AG09319 (cell line): ENCODE data around the gene KCNJ9.

Experiments
- DNase-seq: peaks from one replicate; pipeline ENCODE4 v3.0.0-alpha.2; 2010; ENCODE audit warnings: low read depth; ENCODE audit errors: extremely low read depth
- CTCF ChIP-seq: IDR thresholded peaks from 2 replicates; pipeline ENCODE4 v1.5.1; 2011; ENCODE audit warnings: low read depth, mild to moderate bottlenecking, inconsistent platforms, low read length, moderate library complexity

The KCNJ9 gene

GRCh38 chr1:160074865-160075264, 6.5 kb upstream of the KCNJ9 start:
- TF ChIP-seq CTCF, result no peak
- no peak for DNase-seq

- no peak for TF ChIP-seq CTCF
- DNase-seq, result no peak
These were observed 5.5 kb upstream of the KCNJ9 start for GRCh38 chr1:160075836-160076235.

- no peak for TF ChIP-seq CTCF
These were observed 5.0 kb upstream of the KCNJ9 start for GRCh38 chr1:160076295-160076694.

GRCh38 chr1:160077486-160077885, 3.9 kb upstream of the KCNJ9 start:
- no peak for TF ChIP-seq CTCF
- DNase-seq, result no peak

More at GRCh38 chr1:160076295-160076694, 5.0 kb upstream of the KCNJ9 start:
- DNase-seq, result no peak

- peak; percentile 72 for TF ChIP-seq CTCF
- DNase-seq, result no peak
These were observed 2.7 kb upstream of the KCNJ9 start for GRCh38 chr1:160078512-160079195.

GRCh38 chr1:160079448-160079847, 1.9 kb upstream of the KCNJ9 start:
- no peak for TF ChIP-seq CTCF
- no peak for DNase-seq

- DNase-seq, result no peak
- no peak for TF ChIP-seq CTCF
These were observed 797 bp upstream of the KCNJ9 start for GRCh38 chr1:160080381-160081100.
